HG03066 (cell line): ENCODE results near the gene DPH1.

Source experiments
- ATAC-seq: cut with Tn5 transposase; IDR thresholded peaks from one replicate; pipeline ENCODE4 v1.9.1; 2021; ENCODE audit warnings: low read depth; ENCODE audit not compliant: unreplicated experiment

Gene DPH1

DNA sequence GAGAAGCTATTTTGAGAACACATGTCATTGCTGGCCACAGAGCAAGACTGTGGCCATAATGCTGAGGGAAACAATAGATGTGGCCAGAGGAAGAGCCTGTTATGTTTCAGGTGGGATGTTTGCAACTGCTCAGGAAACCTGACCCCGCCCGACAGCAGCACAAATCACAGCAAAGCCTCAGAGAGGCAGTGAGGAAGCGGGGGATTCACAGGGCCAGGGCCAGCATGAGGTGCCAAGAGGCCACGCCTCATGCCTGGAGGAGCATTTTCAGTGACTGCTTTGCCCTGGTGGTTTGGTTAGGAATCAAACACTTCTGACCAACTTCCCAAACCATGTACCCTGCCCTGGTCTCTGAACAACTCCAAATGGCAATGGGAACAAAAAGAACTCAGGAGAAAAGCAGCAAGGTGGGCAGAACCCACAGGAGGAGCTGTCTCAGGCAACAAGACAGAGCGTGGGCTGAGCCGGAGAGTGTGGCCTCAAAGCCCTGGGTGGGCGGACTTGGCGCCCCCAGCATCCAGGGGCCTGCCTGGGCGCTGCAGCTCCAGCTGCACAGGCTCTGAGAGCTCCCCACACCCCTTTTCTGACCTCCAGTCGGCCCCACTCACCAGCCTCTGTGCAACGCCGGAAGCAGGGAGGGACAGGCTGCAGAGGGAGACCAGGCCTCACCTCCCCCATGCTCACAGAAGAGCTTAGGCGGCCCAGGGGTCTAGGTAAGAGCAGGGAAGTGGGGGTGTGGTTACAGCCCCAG is 45.6 kb downstream of the DPH1 start:
- no peak for ATAC-seq

DNA sequence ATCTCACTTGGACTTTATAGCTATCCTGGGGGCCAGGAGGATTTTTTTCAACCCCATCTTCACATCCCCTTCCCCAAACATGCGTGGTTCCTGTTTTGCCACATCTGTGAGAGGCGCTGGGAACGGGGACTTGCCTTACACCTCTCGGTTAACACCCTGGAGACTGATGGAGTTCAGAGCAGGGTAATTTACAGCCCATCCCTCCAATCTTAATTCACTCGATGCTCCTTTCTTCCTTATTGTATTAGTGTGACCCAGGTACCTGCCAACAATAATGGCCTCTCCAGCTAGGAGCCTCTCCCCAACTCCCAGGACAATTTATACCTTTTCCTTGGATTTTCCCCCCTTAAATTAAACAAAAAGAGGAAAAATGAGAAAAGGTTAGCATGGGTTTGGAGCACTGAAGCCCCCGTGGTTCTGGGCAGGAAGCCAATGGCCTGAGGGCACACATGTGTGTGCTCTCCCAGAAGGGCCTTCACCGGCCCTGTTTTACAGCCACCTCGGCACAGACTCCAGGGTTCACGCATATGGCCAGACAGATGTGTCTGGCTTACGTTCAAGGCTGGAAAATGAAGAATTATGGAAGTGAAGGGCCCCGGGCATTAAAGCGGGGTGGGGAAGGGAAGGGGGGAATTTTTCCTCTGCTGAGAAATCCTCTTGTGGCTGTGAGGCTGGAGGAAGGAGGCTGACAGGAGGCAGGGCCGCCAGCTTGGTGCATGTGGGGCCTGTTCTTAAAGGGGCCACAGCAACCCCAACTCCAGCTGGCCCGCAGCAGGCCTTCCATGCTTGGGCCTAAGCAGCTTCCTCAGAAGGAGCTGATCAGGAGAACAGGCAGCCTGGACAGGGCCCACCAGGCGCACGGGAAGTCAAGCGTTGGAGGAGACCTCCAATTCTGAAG is 46.4 kb downstream of the DPH1 start:
- no peak for ATAC-seq

DNA sequence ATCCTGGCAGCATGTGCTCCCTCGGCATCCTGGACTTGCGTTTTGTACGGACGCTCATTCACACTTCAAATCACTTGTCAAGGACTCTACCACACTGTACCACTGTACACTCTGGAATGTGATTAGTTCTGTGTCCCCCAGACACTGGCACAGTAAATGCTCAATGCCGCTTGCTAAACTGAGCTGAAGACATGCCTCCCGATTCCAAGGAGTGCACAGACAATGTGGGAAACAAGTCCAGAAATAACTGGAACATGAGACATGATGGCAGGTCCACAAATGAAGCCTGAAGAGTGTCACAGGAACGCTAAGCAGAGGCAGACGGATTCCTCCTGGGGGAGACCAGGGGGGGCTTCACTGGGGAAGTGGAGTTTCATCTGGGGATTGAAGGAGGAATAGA is 47.1 kb downstream of the DPH1 start:
- no peak for ATAC-seq

DNA sequence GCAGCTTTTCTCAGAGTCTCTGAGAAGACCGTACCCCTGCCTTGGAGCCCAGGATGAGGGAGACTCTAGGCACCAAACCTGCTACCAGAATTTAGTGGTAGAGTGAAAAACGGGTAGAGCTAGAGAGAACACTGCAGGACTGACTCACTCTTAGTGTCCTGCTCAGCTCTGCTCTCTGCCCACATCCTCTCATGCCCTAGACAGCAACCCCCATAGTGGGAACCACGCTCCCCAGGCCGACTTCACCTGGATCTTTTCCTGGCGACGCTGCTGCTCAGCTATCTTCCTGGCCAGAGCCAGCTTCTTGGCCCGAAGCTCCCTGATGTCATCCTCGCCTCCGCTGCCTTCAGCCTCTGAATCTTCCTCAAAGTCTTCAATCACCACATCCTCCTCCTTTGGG is 51.6 kb downstream of the DPH1 start:
- no peak for ATAC-seq

DNA sequence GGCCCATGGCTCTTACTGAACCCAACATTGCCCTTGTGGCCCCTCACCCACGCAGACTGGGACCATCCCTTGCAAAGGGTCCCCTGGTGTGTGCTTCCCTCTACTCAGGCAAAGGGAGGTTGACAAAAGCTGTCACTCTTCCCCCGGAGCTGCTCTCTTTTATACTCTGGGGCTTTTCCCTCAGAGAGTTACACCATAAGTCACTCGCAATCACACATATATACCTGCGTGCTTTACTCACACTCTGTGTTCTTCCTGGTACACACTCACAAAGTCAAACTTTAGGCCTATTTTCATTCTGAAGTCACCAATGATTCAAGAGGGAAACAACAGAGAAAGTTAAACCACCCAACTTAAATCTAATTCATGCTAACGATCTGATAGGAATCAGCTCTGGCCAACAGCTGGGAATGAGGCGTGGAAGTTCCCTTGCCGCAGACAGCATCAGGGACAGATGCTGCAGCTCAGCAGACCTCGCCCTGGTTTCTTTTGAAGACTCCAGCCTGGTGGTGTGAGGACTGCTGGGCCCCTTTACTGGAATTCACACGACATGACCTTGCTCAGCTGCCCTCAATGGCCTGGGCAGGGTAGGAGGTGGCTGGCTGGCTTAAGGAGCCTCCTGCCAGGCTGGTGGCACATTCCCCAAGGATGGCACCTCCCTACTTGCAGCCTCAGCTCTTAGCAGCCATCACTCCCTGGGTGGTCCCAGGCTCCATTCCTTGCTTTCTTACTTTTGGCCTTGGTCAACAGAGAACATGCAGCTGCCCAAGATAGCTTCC is 52.2 kb downstream of the DPH1 start:
- no peak for ATAC-seq

DNA sequence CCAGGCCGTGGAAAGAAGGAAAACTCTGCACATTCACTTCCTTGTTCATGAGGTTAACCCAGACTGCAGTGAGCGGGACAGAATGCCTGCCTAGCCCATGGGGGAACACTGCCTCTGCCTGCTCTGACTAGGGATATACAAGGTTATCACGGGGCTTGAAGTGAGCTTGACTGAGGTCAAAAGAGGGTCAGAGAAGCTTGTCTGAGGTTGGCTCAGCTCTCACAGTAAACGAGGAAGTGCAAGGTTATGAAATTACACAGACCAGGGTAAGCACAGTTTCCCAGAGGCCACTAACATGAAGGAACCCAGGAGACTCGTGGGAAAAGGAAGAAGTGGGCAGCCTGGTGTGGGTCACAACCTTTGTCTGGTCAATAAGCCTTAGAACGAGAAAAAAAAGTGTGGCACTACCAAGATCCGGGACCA is 53.7 kb downstream of the DPH1 start:
- ATAC-seq, result peak; percentile 43

DNA sequence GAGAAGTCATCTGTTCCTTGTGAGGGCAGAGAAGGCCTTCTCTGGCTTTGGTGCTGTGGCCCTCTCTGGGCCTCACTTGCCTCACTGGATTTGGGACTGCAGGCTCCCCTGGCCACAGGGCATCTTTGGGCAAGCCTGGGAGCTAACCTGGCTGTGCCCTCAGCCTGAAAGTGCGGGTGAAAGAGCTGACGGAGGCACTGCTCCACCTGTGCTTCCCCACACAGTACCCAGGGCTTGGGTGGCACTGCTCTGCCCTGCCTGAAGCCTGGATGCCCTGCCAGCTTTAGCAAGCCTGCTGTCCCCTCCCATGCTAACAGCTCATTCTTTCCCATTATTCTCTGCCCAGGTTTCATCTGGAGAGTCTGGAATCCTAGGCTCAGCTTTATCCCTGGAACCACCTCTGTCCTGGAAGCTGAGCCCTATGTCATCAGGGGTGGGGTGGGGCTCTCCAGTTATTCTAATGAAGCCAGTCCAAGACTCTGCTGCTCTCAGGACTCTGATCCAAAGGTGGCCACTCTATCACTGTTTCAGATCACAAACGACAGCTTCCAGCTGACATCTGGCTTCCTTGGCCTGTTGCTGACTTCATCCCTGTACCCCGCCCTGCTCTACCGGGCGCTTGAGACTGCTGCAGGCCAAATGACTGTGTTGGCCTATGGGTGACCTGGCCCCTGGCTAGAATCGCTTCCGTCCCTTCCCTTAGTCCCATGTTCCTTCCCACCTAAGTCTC is 54.2 kb downstream of the DPH1 start:
- ATAC-seq, result no peak

DNA sequence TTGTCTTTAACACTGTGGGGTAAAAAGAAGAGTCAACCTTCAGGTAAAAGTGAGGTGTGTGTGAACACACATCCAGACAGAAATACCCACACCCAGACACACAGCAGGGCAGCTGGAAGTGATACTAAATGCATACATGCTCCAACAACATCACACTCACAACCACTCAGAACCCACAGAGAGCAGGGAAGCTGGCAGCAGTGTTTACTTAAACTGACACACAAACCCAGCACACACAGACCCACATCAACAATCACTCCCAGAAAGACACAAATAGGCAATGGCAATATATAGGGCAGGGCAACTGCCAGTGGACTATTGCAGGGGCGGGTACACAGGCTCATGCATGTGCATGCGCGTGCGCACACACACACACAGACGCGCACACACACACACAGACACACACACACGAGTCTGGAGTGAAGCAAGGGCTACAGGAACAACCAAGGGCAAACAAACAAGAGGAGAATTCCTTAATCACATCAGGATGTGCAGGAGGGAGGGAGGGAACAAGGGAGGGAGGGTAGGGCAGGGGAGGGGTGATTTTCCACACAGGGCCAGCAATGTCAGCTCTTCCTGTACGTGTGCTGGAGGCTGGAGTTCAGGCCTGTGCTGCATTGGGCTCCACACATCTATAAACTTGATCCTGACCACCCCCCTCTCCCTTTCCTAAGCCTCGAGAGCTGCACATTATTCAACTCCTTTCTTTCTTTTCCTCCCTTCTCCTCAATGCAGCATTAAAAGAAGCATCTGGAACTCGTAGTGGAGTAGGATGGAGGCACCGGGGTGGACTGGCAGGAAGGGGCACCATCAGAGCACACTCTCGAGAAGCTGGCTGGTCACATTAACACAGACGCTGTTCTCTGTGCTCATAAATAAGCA is 55.1 kb downstream of the DPH1 start:
- ATAC-seq, result no peak

DNA sequence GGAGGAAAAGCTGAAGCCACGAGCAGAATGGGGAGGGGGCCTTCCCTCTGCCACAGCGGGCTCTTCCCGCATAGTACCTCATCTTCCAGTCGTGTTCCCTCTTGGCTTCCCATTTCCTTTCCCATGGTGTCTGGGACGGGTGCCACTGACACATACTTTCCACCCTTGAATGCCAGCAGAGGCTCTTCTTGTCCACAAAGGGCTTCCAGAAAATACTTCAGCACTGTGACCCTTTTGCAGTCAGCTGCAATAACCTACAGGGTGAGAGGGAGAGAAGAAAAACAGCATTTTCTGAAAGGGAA is 55.6 kb downstream of the DPH1 start:
- ATAC-seq, result no peak

DNA sequence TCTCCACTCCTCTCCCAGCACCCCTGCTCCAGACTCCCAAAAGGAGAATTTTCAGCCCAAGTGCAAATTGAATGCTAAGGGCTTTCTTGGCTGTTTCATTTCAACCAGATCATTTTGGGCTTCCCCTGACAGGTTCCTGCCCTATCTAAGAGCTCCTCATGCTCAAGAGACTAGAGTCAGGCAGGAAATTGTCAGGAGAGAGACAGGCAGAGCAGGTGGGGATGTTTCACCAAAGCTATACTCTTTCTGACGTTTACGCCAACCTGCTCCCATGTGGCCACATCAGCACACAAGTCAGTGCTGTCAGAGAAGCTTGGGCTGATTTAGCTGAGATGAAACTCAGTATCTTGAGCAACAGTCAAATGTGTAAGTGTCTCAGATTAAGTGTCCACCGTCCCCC is 56.4 kb downstream of the DPH1 start:
- no peak for ATAC-seq

DNA sequence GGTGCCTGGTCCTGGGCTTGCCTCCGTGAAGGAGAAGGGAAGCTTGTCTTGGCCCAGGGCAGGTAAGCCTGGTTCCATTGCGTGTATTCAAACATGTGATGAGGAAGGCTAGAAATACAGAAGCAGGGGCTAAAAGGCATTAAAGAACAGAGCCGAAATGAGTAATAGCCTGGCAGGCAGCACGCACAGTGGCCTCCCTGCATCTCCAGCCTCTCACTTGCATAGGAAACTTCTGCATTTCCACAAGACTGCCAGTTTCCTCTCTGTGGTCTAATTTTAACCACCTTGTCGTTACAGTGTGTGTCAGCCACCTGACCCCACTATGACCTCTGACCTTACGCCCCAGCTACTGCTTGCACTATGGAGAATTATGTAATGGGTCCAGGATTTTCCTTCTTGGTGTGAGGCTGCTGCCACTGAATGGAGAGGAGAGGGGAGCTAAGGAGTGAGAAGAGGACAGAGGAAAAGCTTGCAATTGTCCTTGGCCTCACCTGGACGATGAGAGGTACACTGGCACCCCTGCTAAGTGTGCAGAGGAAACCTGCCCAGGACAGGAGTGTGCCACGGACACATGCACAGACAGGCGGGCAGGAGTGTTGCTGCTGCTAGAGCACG is 57.8 kb downstream of the DPH1 start:
- peak; percentile 48 for ATAC-seq

DNA sequence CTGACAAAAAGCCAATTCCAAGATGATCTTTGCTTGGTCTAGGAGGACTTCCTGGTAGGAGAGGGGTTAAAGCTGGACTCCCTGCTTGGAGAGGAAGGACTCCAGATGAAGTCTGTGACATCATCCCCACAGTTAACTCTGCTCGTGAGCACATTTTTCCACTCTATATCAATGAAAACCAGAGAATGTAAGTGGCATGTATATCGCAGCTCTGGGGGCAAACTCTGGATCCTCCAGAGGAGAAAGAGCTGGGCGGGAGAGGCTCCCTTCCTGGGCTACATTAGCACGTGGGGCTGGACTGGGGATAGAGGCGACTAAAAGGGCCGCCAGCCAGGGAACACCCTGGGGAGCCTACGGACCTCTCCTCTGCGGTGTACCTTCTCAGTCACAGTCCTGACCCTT is 59.1 kb downstream of the DPH1 start:
- peak; percentile 3 for ATAC-seq

DNA sequence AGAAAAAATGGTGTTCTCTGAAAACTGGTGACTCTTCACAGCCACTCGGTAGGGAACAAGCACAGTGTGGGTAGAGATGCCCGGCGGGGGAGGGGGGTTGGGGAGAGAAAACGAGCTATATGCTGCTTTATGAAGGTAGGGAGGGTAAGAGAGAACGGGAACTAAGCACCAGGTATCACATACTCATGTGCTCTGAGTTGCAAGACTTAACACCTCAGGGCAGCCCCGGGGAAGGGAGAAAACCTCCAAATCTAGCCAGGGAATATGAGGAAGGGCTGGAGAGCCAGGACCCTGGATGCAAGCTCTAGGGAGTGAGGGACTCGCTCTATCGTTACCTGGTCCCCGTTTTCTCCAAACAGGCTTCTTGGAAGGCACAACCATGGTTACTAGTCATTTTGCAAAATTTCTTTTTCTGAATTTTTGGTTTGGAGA is 60.3 kb downstream of the DPH1 start:
- no peak for ATAC-seq

DNA sequence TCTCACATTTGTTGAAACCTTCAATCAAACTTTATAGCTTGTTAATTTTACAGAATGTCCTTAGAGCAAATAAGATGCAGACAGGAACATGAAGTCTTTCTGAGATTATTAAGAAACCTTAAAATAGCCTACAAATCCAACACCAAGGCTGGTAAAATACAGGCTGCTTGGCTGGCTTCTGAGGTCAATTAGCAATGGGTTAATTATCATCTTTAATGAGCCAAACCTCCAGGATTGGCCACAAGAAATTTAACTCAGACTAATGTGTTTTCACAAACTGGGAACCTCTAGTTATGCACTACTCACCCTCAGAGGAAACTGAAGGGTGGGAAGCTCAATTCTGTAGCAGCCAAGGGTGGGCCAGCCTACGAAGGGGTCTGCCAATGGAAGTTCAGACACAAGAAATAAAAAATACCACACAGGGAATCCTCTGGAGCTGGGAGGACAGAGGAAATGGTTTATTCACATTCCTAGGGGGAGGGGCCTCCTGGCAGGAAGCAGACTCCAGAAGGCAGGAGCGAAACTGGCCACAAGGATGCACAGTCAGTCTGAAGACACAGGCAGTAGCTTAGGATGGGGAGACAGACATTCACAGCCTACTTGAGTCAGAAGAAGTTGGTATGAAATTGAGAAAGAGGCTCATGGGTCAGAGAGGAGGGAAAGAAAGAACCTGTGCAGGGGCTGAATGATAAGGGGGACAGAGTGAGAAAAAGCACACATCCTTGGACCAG is 61.0 kb downstream of the DPH1 start:
- ATAC-seq, result no peak

DNA sequence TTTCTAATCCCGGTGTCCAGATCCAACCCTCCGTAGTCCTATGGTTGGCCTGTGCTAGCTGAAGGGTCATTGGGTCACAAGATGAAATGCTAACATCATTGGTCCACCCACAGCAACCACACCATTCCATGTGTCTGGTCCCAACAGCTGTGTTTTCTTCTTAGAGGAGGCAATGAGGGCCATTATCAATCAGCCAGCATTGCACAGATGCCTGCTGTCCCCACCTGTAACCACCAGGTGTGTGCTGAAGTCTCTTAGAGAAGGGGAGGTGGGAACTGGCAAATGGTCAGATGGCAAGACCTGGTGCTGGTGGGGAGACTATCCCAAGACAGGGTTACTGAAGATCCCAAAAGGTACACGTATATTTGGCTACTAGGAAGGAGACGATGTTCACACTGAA is 62.3 kb downstream of the DPH1 start:
- ATAC-seq, result no peak

DNA sequence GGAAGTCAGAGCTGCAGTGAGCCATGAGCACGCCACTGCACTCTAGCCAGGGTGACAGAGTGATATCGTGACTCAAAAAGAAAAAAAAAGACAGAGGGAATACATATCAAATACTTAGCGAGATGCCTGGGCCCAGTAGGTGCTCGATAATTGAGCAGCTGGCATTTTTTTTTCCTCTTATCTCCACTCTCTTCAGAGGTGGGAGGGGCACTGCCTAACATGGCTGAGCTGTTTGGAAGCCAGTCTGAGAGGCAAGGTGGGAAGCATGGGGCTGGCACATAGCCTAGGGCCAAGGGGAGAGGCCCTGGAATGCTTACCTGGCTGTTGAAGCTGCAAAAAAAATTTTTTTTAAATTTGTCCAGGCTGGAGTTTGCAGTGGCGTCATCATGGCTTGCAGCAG is 63.4 kb downstream of the DPH1 start:
- no peak for ATAC-seq
